Upper lobe of left lung (tissue), 4 donors: ENCODE results near the gene ZNF8.

Experiments
- EP300 ChIP-seq, 4 donors: sonication (generic); formaldehyde crosslinking; IDR thresholded peaks; one replicate each; pipeline ENCODE4 v1.5.1; 2017; ENCODE audit warnings: antibody characterized with exemption in 4 of 4, control low read depth in 2 of 4
- POLR2A ChIP-seq, 4 donors: fragments of 450-650 bp; IDR thresholded peaks; one replicate each; pipeline ENCODE4 v1.5.1; 2016 to 2017; ENCODE audit warnings: antibody characterized with exemption in 4 of 4, mild to moderate bottlenecking in 2 of 4
- POLR2AphosphoS5 ChIP-seq, 2 donors: sonication (generic); formaldehyde crosslinking; IDR thresholded peaks; one replicate each; pipeline ENCODE4 v1.5.1; 2017; ENCODE audit warnings: antibody characterized with exemption in 2 of 2
- TF ChIP-seq, protein P1 (sequence below), 6 experiments: fragments of 450-650 bp in 4 of 6; fragments of 200-600 bp in 2 of 6; sonication (generic) in 2 of 6; IDR thresholded peaks; one replicate each; pipeline ENCODE4 v1.5.1; 2016 to 2019; ENCODE audit warnings: antibody characterized with exemption in 6 of 6

- TF ChIP-seq POLR2A (IDR thresholded peaks at IDR 0.05) (no peak), POLR2AphosphoS5 (IDR thresholded peaks at IDR 0.05) (no peak), EP300 (IDR thresholded peaks at IDR 0.05) (no peak)
- TF ChIP-seq, protein P1, sequence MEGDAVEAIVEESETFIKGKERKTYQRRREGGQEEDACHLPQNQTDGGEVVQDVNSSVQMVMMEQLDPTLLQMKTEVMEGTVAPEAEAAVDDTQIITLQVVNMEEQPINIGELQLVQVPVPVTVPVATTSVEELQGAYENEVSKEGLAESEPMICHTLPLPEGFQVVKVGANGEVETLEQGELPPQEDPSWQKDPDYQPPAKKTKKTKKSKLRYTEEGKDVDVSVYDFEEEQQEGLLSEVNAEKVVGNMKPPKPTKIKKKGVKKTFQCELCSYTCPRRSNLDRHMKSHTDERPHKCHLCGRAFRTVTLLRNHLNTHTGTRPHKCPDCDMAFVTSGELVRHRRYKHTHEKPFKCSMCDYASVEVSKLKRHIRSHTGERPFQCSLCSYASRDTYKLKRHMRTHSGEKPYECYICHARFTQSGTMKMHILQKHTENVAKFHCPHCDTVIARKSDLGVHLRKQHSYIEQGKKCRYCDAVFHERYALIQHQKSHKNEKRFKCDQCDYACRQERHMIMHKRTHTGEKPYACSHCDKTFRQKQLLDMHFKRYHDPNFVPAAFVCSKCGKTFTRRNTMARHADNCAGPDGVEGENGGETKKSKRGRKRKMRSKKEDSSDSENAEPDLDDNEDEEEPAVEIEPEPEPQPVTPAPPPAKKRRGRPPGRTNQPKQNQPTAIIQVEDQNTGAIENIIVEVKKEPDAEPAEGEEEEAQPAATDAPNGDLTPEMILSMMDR (IDR thresholded peaks at IDR 0.05): no peak
These were observed 38.8 kb downstream of the ZNF8 start for GRCh38 chr19:58317476-58318072.
